T-helper 17 cell (primary cell): ENCODE data around the gene GRAMD4. TPM values are rescaled to one million over a fixed set of nuclear protein-coding genes. Genes with fewer than 3 reads are reported as not detected.

Experiments used
- ATAC-seq: fragments of 150-1000 bp; cut with Tn5 transposase; 2 replicates; pipeline ENCODE4 v1.10.0; 2021; ENCODE audit warnings: mild to moderate bottlenecking, moderate library complexity
- DNase-seq, 3 donors: peaks; one replicate each; pipeline versions ENCODE4 v3.0.0 to v3.0.0-alpha.2; 2020 to 2021
- H3K9me3 ChIP-seq: one replicate; pipeline ENCODE4 v1.7.0; 2013; ENCODE audit warnings: low read length, mild to moderate bottlenecking; ENCODE audit not compliant: control insufficient read depth, poor library complexity, severe bottlenecking
- H3K27ac Mint-ChIP-seq: one replicate; pipeline ENCODE4 v1.8.0; 2022; ENCODE audit warnings: mild to moderate bottlenecking, moderate library complexity, mixed read lengths
- H3K27me3 Mint-ChIP-seq: one replicate; pipeline ENCODE4 v1.8.0; 2022; ENCODE audit warnings: mixed read lengths
- H3K36me3 Mint-ChIP-seq: one replicate; pipeline ENCODE4 v1.8.0; 2022; ENCODE audit warnings: low read depth, mixed read lengths
- H3K4me1 Mint-ChIP-seq: one replicate; pipeline ENCODE4 v1.8.0; 2022; ENCODE audit warnings: mild to moderate bottlenecking, mixed read lengths
- H3K4me3 Mint-ChIP-seq: one replicate; pipeline ENCODE4 v1.8.0; 2022; ENCODE audit warnings: mild to moderate bottlenecking, moderate library complexity, mixed read lengths
- total RNA-seq, 4 donors: library from RNA in 2 of 4; stranded (reverse) in 2 of 4; gene quantifications; one replicate each; pipeline ENCODE4 v1.2.3 and lab custom pipeline; 2022 to 2026

GRAMD4 gene
- total RNA-seq, 2 donors from 2014 or later = 14.2 to 14.5 TPM

DNA sequence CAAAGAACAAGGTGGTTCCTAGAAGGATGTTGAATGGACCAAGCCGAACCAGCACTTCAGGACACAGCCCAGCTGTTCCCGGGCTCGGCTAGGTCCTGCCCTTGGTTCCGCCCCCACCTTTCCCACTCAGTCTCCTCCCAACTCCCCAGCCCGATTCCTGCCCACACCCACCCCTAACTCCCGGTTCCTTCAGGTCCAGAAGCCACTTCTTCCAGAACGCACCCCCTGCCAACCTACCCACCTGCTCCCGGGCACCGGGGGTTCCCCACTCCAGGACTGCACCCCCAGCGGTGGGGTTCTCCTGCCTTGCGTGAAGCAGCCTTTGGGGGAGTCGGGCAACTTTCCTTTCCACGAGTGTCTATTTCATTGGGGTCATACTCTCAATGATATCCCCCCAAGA lies 87.1 kb downstream of the GRAMD4 start:
- Mint-ChIP-seq H3K4me3 (no peak overlapping the region), H3K4me1 (peaks cover 16% of the 10 kb centered on the region), H3K27ac (no peak overlapping the region), H3K27me3 (no peaks in the 10 kb centered on the region), H3K36me3 (peaks cover 17% of the 10 kb centered on the region)
- H3K9me3 ChIP-seq = no peaks in the 10 kb centered on the region
- ATAC-seq (no peak), DNase-seq (no peak)

DNA sequence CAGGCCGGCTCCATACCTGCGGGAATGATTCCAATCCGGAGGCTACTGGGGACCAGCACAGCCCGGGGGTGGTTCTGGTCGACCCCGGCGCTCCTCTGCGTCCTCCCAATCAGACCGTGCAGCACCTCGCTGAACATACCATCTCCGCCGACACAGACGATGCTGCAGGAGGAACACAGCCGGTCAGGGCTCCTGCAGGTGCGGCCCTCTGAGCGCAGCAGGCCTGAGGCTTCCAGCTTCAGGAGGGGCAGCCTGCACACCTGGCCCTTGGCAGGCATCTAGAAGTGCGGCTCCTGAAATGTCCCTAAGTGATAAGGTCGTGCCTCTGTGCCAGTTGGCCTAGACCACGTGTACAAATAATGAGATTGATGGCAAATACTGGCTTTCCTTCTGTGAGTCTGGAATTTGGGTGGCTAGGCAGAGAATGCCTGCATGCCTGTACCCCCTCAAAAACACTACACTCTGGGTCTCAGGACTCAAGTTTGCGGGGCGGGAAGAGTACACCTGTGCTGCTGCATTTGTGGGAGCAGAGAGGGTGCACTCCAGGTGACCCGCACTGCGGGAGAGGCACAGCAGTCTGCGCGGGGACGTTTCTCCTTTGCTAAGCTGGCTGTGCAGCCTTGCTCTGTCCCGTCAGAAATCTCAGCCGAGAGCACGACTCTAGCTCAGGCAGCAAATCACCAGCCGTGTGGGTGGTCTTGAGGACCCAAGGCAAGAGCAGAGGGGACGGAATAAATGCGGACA lies 87.8 kb downstream of the GRAMD4 start:
- Mint-ChIP-seq H3K27me3 (no peaks in the 10 kb centered on the region), H3K27ac (no peak overlapping the region), H3K36me3 (peaks cover 17% of the 10 kb centered on the region), H3K4me1 (peaks cover 18% of the 10 kb centered on the region), H3K4me3 (no peak overlapping the region)
- DNase-seq (no peak), ATAC-seq (no peak)
- no peaks in the 10 kb centered on the region for H3K9me3 ChIP-seq

DNA sequence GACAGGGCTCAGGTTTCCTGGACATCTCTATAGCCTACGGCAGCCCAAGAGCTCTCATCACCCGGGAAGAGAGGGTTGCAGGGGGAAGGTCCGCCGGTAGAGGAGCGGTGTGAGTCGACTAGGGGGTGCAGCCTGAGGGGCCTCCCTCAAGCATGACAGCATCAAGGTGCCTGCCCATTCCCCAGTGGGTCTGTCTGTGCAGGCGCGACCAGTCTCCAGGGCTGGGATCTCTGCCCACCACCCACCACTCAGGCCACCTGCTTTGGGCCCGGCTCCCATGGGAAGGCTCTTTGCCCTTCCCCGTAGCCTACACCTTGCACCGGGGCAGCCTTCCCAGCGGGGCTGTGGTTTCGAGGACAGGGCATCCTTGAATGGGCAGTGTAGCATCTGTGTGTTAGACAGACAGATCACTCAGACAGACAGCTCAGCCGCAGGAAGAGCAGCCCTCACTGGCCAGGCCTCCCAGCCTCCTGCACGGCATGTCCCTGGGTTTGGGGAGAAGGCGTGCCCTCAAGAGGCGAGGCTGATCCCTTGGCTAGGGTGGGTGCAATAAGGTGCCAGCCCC lies 88.7 kb downstream of the GRAMD4 start:
- no peaks in the 10 kb centered on the region for H3K9me3 ChIP-seq

DNA sequence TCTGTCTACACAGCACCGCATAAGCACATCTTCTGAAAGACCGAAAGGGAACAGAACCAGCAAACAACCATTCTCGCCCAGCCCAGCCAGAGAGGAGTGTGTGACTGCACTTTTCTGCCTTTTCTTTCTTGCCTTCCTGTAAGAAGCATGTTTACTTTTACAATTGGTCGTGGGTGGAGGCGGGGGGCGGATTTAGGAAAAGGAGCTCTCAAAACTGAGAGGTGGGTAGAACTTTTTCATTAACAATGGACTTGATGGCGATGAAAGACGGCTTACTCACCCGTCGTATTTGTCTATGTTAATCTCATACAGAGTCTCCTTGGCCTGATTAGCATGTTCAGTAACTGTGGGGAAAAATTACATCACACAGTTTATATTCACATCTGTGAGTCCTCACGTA lies 90.6 kb downstream of the GRAMD4 start:
- H3K27ac Mint-ChIP-seq = peak overlapping the region; percentile 65
- peaks cover 14% of the 10 kb centered on the region for H3K36me3 Mint-ChIP-seq

More for the DNA sequence above, 88.7 kb downstream of the GRAMD4 start:
- H3K36me3 Mint-ChIP-seq = peaks cover 17% of the 10 kb centered on the region
- no peak overlapping the region for H3K4me3 Mint-ChIP-seq
- ATAC-seq = no peak
- H3K27me3 Mint-ChIP-seq = no peaks in the 10 kb centered on the region
- H3K27ac Mint-ChIP-seq = no peak overlapping the region
- DNase-seq = no peak
- H3K4me1 Mint-ChIP-seq = peaks cover 17% of the 10 kb centered on the region

DNA sequence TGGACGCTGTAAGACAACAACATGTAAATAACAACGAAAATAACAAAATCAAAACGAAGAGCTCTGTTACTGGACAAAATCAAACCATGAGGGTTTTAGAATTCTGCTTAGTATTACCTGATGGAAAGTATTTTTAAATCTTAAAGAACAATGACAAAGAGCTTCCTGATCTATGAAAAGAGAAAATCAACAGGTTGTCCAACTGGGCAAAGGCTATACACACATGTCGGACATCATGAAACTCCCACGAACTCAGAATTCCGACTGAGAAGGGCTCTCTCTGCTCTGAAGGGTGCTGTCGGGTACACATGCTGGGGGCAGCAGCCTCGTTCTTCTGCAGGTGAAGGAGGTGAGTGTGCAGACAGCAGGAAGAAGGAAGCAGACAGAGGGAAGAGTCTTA lies 92.1 kb downstream of the GRAMD4 start:
- DNase-seq (no peak), ATAC-seq (no peak)
- no peak overlapping the region for H3K4me3 Mint-ChIP-seq
- peak overlapping the region; percentile 88 for H3K27ac Mint-ChIP-seq
- H3K4me1 Mint-ChIP-seq = peaks cover 25% of the 10 kb centered on the region
- peaks cover 12% of the 10 kb centered on the region for H3K36me3 Mint-ChIP-seq
- H3K9me3 ChIP-seq = no peaks in the 10 kb centered on the region
- H3K27me3 Mint-ChIP-seq = no peaks in the 10 kb centered on the region

More for the DNA sequence above, 90.6 kb downstream of the GRAMD4 start:
- Mint-ChIP-seq H3K27me3 (no peaks in the 10 kb centered on the region), H3K4me1 (peaks cover 24% of the 10 kb centered on the region), H3K4me3 (no peak overlapping the region)
- H3K9me3 ChIP-seq = no peaks in the 10 kb centered on the region
- DNase-seq (no peak), ATAC-seq (no peak)

DNA sequence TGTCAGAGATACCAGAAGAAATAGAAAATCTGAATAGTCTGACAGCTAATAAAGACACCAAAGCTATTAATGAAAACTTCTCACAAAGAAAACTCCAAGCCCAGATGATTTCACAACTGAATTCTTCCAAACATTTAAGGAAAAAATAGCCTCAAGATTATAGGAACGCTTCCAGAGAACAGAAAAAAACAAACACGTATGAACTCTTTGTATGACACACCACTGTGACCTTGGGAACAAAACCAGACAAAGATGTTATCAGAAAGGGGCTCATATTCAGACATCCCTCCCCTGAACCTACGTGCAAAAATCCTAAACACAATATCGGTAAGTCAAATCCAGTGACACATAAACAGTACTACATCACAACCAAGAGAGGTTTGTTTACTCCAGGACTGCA lies 94.4 kb downstream of the GRAMD4 start:
- no peaks in the 10 kb centered on the region for H3K9me3 ChIP-seq
- H3K4me3 Mint-ChIP-seq = no peak overlapping the region
- peaks cover 24% of the 10 kb centered on the region for H3K4me1 Mint-ChIP-seq
- no peaks in the 10 kb centered on the region for H3K27me3 Mint-ChIP-seq
- DNase-seq = no peak
- H3K27ac Mint-ChIP-seq = peak overlapping the region; percentile 91
- peaks cover 4% of the 10 kb centered on the region for H3K36me3 Mint-ChIP-seq
- peak; percentile 27 for ATAC-seq

DNA sequence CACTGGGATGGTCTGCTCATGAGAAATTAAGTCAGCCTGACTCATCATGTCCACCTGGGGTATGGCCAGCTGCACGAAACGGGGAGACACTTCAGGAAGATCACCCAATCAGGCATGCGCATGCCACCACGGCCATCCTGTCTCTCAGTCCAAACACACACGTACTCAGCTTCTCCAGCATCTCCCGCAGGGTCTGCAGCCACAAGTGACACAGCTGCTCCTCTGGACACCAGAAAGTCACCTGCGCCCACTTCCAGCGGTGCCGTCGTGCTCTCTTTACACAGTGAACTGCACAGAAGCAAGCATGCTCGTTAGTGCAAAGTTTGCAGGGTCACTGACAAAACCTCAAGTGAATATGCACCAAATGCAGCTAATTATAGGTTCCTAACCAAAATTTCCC lies 99.7 kb downstream of the GRAMD4 start:
- Mint-ChIP-seq H3K27ac (no peak overlapping the region), H3K36me3 (peaks cover 7% of the 10 kb centered on the region)

DNA sequence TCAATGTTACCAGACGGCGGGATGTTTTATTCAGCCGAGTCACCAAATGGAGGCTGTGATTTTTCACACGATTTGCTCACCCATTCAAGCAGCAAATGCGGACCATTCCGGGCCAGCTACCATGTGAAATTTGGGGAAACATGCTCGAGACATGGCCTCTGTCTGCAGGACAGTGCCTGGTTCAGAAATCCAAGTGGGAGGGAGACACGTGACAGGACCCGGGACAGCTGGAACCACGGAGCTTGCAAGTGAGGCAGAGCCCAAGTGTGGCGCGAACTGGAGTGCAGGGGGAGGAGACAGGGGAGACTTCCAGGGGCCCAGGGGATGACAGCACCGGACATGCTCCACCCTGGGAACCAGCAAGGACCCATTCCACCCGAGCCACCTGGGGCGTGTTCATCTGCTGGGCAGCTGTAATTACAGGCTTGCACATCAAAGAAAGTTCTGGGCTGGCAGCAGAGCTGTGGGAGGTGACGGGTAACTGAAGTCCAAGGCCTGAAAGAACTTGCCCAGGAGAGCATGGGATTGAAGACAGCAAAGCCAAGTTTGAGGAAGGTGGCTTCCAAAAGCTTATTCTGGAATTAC lies 101.4 kb downstream of the GRAMD4 start:
- Mint-ChIP-seq H3K36me3 (peaks cover 7% of the 10 kb centered on the region), H3K4me1 (peaks cover 33% of the 10 kb centered on the region), H3K4me3 (no peak overlapping the region), H3K27ac (peak overlapping the region; percentile 83), H3K27me3 (no peaks in the 10 kb centered on the region)
- H3K9me3 ChIP-seq = no peaks in the 10 kb centered on the region
- ATAC-seq = no peak
- DNase-seq = no peak

More for the DNA sequence above, 99.7 kb downstream of the GRAMD4 start:
- Mint-ChIP-seq H3K4me1 (peaks cover 35% of the 10 kb centered on the region), H3K27me3 (no peaks in the 10 kb centered on the region), H3K4me3 (peak overlapping the region; percentile 67)
- DNase-seq (no peak), ATAC-seq (no peak)
- H3K9me3 ChIP-seq = no peaks in the 10 kb centered on the region

DNA sequence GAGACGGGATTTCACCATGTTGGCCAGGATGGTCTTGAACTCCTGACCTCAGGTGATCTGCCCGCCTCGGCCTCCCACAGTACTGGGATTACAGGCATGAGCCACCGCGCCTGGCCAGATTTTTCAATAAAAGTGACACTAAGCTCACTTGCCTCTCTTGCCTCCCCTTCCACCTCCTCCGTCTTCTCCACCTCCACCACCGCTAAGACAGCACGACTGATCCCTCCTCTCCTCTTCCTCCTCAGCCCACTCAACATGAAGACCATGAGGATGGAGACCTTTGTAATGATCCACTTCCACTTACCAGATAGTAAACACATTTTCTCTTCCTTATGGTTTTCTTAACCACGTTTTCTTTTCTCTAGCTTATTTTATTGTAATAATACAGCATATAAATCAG lies 103.7 kb downstream of the GRAMD4 start:
- ATAC-seq = no peak
- no peak overlapping the region for H3K4me3 Mint-ChIP-seq
- peak overlapping the region; percentile 86 for H3K27ac Mint-ChIP-seq
- no peaks in the 10 kb centered on the region for H3K9me3 ChIP-seq
- H3K36me3 Mint-ChIP-seq = peaks cover 3% of the 10 kb centered on the region
- H3K27me3 Mint-ChIP-seq = no peaks in the 10 kb centered on the region
- no peak for DNase-seq
- H3K4me1 Mint-ChIP-seq = peaks cover 40% of the 10 kb centered on the region

DNA sequence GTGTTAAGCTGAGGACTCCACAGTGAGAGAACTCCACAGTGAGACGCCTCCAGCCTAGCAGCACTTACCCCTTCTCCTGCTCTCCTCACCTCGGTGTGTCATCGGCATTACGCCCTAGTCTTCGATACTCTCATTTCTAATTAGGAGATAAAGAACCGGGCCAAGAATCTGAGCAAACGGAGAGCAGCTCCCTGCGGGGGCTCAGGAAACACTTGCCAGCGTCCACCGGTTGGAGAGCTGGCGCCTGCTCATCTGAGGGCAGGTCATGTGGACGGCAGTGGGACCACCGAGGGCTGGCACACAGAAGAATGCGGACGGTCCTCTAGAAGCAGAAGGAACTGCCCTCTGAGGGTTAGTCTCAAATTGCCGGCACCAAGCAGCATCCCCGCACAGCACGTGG lies 104.9 kb downstream of the GRAMD4 start:
- Mint-ChIP-seq H3K27me3 (no peaks in the 10 kb centered on the region), H3K4me3 (no peak overlapping the region), H3K4me1 (peaks cover 45% of the 10 kb centered on the region), H3K36me3 (peaks cover 3% of the 10 kb centered on the region), H3K27ac (no peak overlapping the region)
- H3K9me3 ChIP-seq = no peaks in the 10 kb centered on the region
- ATAC-seq (no peak), DNase-seq (no peak)

DNA sequence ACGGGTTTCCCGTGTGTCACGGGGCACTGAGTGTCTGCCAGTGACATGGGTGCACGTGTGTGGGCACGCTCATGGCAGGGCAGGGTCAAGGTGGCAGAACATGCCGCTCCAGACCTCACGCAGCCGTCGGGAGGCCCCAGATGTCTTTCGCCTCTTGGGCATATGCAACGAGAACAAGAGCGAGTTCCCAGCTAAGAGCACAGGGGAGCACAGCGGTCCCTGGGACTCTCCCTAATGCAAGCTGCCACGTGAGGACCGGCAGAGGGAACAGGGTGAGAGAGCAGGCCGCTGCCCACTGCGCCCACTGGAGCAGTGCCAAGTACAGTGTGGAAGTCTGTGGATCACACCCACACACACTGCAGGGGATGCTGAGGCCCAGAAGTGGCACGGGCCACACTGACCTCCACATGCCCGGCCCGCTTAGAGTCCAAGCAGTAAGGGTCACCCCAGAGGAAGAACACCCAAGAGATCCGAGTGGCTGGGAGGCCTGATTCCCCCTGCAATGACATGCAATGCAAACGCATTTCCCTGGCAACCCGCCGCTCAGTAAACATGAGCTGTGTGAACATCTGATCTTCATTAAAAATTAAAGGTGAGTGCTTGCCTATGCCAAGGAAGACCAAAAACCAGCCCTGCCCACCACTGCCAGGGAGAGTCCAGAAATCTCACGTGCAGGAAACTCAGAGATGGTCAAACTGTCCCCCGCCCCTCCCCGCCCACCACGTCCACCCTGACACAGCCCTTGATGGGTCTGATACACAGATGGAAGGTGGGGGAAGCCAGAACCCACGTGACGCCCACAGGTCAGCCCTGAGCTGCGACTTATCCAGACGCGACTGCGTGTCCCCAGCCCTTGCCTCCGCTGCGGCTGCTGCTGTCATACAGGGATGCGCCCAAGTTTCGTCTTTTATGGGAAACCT lies 106.1 kb downstream of the GRAMD4 start:
- peaks cover 3% of the 10 kb centered on the region for H3K36me3 Mint-ChIP-seq
- DNase-seq = no peak
- peaks cover 52% of the 10 kb centered on the region for H3K4me1 Mint-ChIP-seq
- H3K4me3 Mint-ChIP-seq = no peak overlapping the region
- no peaks in the 10 kb centered on the region for H3K27me3 Mint-ChIP-seq
- no peaks in the 10 kb centered on the region for H3K9me3 ChIP-seq
- no peak for ATAC-seq
- H3K27ac Mint-ChIP-seq = peak overlapping the region; percentile 97

DNA sequence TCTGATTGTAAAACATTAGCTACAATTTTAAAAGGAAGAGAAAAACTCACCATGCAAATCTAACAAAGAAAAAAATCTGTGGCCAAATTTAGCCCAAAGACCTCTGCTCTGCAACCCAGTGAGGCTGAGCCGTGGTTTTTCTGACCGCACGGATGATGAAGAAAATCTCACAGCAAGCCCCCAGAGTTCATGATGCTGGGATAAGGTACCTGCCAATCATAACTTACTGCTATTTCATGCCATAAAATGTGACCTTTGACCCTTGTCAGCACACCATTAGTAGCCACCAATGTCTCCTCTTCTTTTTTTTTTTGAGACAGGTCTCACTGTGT lies 106.8 kb downstream of the GRAMD4 start:
- H3K27me3 Mint-ChIP-seq = no peaks in the 10 kb centered on the region
- peaks cover 6% of the 10 kb centered on the region for H3K36me3 Mint-ChIP-seq
- ATAC-seq (no peak), DNase-seq (no peak)
- H3K9me3 ChIP-seq = no peaks in the 10 kb centered on the region
- H3K4me3 Mint-ChIP-seq = peak overlapping the region; percentile 15
- peaks cover 54% of the 10 kb centered on the region for H3K4me1 Mint-ChIP-seq
- peak overlapping the region; percentile 97 for H3K27ac Mint-ChIP-seq

DNA sequence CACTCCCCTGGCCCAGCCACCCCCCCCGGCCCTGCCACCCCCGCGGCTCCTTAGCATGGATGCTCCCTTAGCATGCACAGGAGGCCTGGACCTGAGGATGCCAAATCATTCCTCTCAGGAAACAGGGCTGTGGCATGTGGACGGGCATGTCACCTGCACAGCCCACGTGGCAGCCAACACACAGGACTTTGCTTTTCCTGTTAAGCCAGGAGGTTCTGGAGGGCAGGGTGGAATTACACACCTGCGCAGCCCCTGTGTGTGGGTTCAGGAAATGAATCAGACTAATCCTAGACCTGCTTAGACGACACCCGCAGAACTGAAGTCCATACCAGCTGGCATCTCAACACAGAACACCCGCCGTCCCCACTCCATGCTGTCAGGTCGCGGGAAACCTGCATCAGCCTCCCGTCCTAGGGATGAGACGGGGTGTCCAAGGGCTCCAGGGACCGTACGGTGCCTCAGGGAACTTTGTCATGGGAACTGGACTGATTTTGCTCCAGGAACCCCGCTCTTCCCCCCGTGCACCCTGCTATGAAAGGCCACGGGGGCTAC lies 107.7 kb downstream of the GRAMD4 start:
- Mint-ChIP-seq H3K4me3 (peak overlapping the region; percentile 62), H3K36me3 (peaks cover 6% of the 10 kb centered on the region), H3K27ac (peak overlapping the region; percentile 97), H3K4me1 (peaks cover 53% of the 10 kb centered on the region), H3K27me3 (no peaks in the 10 kb centered on the region)
- ATAC-seq (no peak), DNase-seq (no peak)
- no peaks in the 10 kb centered on the region for H3K9me3 ChIP-seq
